Measurements from ENCODE around the gene PRM1. TPM values are rescaled to one million over a fixed set of nuclear protein-coding genes. Genes with fewer than 3 reads are reported as not detected.

PRM1 gene
- total RNA-seq, 2 experiments from 2014 or later, result not detected

DNA sequence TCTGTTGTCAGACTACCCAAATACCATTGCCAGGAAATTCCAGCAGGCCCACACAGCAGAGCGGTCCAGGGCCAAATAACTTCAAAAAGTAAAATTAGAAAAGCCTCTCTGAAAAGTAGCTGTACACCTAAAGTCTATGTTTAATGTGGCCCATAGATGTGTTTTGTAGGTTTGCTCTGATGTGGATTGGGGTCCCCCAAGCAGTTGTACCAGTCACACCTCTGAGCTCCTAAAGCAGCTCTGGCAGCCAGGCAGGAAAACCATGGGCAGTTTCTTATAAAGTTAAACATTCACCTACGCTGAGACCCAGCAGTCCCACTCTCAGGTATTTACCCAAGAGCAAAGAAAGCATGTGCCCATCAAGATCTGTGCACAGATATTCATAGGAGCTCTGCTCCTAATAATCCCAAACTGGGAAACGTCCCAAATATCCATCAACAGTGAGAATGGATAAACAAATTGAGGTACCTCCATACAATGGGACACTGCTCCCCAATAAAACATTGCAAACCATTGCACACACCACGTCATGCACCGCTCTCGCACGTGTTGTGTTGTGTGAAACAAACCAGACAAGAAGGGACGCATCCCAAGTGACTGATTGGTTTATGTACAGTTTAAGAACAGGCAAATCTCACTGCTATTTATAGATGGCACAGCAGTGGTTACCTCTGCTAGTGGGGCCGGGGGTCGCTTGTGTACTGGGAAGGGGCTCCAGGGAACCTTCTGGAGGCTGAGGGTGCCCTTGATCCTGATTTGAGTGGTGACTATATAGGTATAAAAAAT lies 15.8 kb upstream of the PRM1 start:
- H3K27ac Mint-ChIP-seq, result peak overlapping the region; percentile 69
- peak overlapping the region; percentile 24 for H3K4me3 Mint-ChIP-seq
- peak; percentile 37 for ATAC-seq
- intact Hi-C loops (cut with micrococcal nuclease), result no loop called here
- no peaks in the 10 kb centered on the region for H3K36me3 Mint-ChIP-seq (ENCODE audit: low read depth)
- H3K4me1 Mint-ChIP-seq (ENCODE audit: low read depth), result peaks cover 44% of the 10 kb centered on the region
- H3K9me3 Mint-ChIP-seq, result no peaks in the 10 kb centered on the region
- ChIA-PET POLR2A (interaction anchor here (1.0 to 3.1 kb wide), 9 partner anchors 12 to 197 kb away, joined by 3 to 26 read pairs (median 7); partner anchors contain the start of gene SOCS1), CTCF (interaction anchor here (0.7 to 2.8 kb wide), 10 partner anchors 29 to 333 kb away, joined by 3 to 14 read pairs (median 4); partner anchors contain the start of gene SOCS1)
- H3K27me3 Mint-ChIP-seq, result peaks cover 10% of the 10 kb centered on the region
- TF ChIP-seq, protein P1, sequence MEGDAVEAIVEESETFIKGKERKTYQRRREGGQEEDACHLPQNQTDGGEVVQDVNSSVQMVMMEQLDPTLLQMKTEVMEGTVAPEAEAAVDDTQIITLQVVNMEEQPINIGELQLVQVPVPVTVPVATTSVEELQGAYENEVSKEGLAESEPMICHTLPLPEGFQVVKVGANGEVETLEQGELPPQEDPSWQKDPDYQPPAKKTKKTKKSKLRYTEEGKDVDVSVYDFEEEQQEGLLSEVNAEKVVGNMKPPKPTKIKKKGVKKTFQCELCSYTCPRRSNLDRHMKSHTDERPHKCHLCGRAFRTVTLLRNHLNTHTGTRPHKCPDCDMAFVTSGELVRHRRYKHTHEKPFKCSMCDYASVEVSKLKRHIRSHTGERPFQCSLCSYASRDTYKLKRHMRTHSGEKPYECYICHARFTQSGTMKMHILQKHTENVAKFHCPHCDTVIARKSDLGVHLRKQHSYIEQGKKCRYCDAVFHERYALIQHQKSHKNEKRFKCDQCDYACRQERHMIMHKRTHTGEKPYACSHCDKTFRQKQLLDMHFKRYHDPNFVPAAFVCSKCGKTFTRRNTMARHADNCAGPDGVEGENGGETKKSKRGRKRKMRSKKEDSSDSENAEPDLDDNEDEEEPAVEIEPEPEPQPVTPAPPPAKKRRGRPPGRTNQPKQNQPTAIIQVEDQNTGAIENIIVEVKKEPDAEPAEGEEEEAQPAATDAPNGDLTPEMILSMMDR (IDR thresholded peaks at IDR 0.05), result no peak
- DNase-seq, result peak; percentile 48

DNA sequence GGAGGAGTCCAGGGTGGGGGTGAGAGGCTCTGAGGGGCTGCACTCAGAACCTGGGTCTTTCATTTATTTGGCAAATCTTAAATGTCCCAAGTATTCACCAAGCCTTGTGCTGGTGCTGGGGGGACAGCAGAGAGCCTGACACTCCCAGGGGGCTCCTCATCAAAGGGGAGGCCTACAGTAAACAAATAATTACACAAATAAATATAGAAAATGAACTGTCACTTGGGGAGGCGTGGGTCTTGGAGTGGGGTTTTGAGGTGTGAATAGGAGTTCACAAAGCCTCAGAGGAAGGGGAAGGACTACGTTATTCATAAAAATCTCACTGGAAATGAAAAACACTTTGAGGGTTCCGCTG lies 15.2 kb upstream of the PRM1 start:
- H3K4me3 Mint-ChIP-seq, result no peak overlapping the region
- H3K36me3 Mint-ChIP-seq (ENCODE audit: low read depth), result no peaks in the 10 kb centered on the region
- H3K27ac Mint-ChIP-seq, result peak overlapping the region; percentile 69
- no peak for DNase-seq
- peaks cover 44% of the 10 kb centered on the region for H3K4me1 Mint-ChIP-seq (ENCODE audit: low read depth)
- H3K27me3 Mint-ChIP-seq, result peaks cover 10% of the 10 kb centered on the region
- ATAC-seq, result no peak
- no peaks in the 10 kb centered on the region for H3K9me3 Mint-ChIP-seq
- TF ChIP-seq, protein P1 (IDR thresholded peaks at IDR 0.05), result no peak
- CTCF ChIA-PET, result interaction anchor here (1.3 kb wide), 1 partner anchor 28 kb away, joined by 3 read pairs; no protein-coding TSS in a partner anchor
- POLR2A ChIA-PET, result interaction anchor here (1.5 to 3.1 kb wide), 3 partner anchors 15 to 41 kb away, joined by 6 to 26 read pairs (median 17); partner anchors contain the start of gene SOCS1
- intact Hi-C loops (cut with micrococcal nuclease), result no loop called here

DNA sequence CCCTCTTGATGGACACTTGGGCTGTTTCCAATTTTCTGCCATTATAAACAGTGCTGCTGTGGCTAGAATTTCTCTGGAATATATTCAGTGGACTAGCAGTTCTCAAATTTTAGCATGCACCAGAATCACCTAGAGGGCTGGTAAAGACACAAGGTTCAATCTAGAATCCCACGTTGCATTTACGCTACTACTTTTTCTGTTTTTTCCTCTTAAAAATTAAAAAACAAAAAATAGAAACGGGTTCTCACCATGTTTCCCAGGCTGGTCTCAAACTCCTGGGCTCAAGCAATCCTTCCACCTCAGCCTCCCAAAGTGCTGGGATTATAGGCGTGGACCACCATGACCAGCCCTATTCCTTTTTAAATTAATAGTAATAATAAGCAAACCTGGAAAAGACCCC lies 14.5 kb upstream of the PRM1 start:
- Mint-ChIP-seq H3K27me3 (peaks cover 10% of the 10 kb centered on the region), H3K36me3 (ENCODE audit: low read depth) (no peaks in the 10 kb centered on the region), H3K4me3 (no peak overlapping the region), H3K27ac (no peak overlapping the region), H3K9me3 (no peaks in the 10 kb centered on the region), H3K4me1 (ENCODE audit: low read depth) (peaks cover 44% of the 10 kb centered on the region)
- ATAC-seq, result no peak
- CTCF ChIA-PET, result no interaction called here
- POLR2A ChIA-PET, result interaction anchor here (0.9 to 1.0 kb wide), 2 partner anchors 16 to 40 kb away, joined by 4 to 7 read pairs; partner anchors contain the start of gene SOCS1
- intact Hi-C loops (cut with micrococcal nuclease), result no loop called here
- no peak for DNase-seq
- TF ChIP-seq, protein P1 (IDR thresholded peaks at IDR 0.05), result no peak

DNA sequence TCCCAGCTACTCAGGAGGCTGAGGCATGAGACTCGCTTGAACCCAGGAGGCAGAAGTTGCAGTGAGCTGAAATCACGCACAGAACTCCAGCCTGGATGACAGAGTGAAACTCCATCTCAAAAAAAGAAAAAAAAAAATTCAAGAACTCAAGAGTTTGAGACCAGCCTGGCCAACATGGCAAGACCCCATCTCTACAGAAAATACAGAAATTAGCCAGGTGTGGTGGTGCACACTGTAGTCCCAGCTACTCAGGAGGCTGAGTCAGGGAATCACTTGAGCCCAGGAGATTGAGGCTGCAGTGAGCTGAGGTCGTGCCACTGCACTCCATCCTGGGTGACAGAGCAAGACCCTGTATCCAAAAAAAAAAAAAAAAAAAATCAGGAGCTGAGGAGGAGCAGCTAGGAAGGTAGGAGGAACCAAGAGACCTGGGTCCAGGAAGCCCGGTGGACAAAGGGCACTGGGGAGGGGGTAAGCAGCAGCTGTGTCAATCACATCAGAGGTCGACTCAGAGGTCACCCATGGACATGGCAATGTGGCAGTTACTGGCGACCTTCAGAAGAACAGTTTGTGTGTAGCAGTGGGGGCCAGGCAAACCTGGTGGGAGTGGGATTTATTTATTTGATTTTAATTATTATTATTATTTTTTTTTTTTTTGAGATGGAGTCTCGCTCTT lies 11.1 kb upstream of the PRM1 start:
- H3K4me3 Mint-ChIP-seq, result no peak overlapping the region
- H3K36me3 Mint-ChIP-seq (ENCODE audit: low read depth), result no peaks in the 10 kb centered on the region
- intact Hi-C loops (cut with micrococcal nuclease), result no loop called here
- no peak overlapping the region for H3K27ac Mint-ChIP-seq
- no peaks in the 10 kb centered on the region for H3K9me3 Mint-ChIP-seq
- H3K4me1 Mint-ChIP-seq (ENCODE audit: low read depth), result peaks cover 26% of the 10 kb centered on the region
- CTCF ChIA-PET, result interaction anchor here (1.1 kb wide), 2 partner anchors 61 to 328 kb away, joined by 3 read pairs; no protein-coding TSS in a partner anchor
- no peak for DNase-seq
- no peak for ATAC-seq
- H3K27me3 Mint-ChIP-seq, result peaks cover 10% of the 10 kb centered on the region
- TF ChIP-seq, protein P1 (IDR thresholded peaks at IDR 0.05), result no peak
- POLR2A ChIA-PET, result no interaction called here

Measured in activated CD8-positive, alpha-beta T cell treated with anti-CD3 and anti-CD28 coated beads for 36 hours (primary cell).